Prostate gland (tissue), 2 donors: ENCODE measurements around the gene SEC24C. TPM values are rescaled to one million over a fixed set of nuclear protein-coding genes. Genes with fewer than 3 reads are reported as not detected.
"Not testable (repeated sequence)": the region's sequence is repeated elsewhere in the genome, so short reads cannot be mapped to it uniquely, and the experiment has no call there.

Source experiments
- DNase-seq: peaks from one replicate; pipeline ENCODE4 v3.0.0-alpha.2; 2019; ENCODE audit warnings: low spot score
- H3K27ac ChIP-seq, 2 donors: fragments of 200-600 bp; sonication (generic); 2 replicates each; pipeline ENCODE4 v1.5.1; 2017 to 2019
- H3K27me3 ChIP-seq: fragments of 200-600 bp; sonication (generic); replicated peaks from 2 replicates; pipeline ENCODE4 v1.5.1; 2019; ENCODE audit not compliant: insufficient read depth
- H3K36me3 ChIP-seq, 2 donors: fragments of 200-600 bp; sonication (generic); 1 replicate in 1 of 2; 2 replicates in 1 of 2; pipeline versions ENCODE4 v1.5.1 to v1.8.1; 2017 to 2019
- H3K4me1 ChIP-seq: fragments of 200-600 bp; sonication (generic); replicated peaks from 2 replicates; pipeline ENCODE4 v1.5.1; 2019
- H3K4me3 ChIP-seq, 2 donors: fragments of 200-600 bp; sonication (generic); 2 replicates each; pipeline ENCODE4 v1.5.1; 2017 to 2019
- H3K9me3 ChIP-seq: fragments of 200-600 bp; sonication (generic); 2 replicates; pipeline ENCODE4 v1.5.1; 2017
- CTCF ChIP-seq, 4 experiments: fragments of 200-600 bp in 2 of 4; fragments of 450-650 bp in 2 of 4; sonication (generic) in 2 of 4; IDR thresholded peaks; 1 replicate in 3 of 4; 2 replicates in 1 of 4; pipeline ENCODE4 v1.5.1; 2016 to 2019; ENCODE audit warnings: antibody characterized with exemption in 4 of 4, mild to moderate bottlenecking in 2 of 4, moderate library complexity in 2 of 4
- POLR2A ChIP-seq: fragments of 450-650 bp; IDR thresholded peaks from one replicate; pipeline ENCODE4 v1.6.1; 2016; ENCODE audit warnings: antibody characterized with exemption, mild to moderate bottlenecking
- POLR2AphosphoS5 ChIP-seq: sonication (generic); formaldehyde crosslinking; IDR thresholded peaks from one replicate; pipeline ENCODE4 v1.6.1; 2017; ENCODE audit warnings: antibody characterized with exemption
- WGBS: methylation state at CpG from one replicate; pipeline ENCODE4 v1.1.5; 2018; 5-methylcytosine and 5-hydroxymethylcytosine counted together
- intact Hi-C: fragments of 100-400 bp; cut with DNase I; formaldehyde crosslinking; loops from one replicate; pipeline ENCODE4 v1.14.2; 2022
- total RNA-seq, 2 donors: library from RNA; depleted of rRNA; stranded (reverse); fragments of >200 nt; gene quantifications; one replicate each; pipeline ENCODE4 v1.1.0, GENCODE V29; 2016

The SEC24C gene
- total RNA-seq, 2 donors from 2014 or later = 80.7 to 87.6 TPM

GRCh38 chr10:73713912-73714311 lies 30.3 kb upstream of the SEC24C start:
- intact Hi-C loops, H3K9me3 ChIP-seq, H3K4me1 ChIP-seq, H3K27me3 ChIP-seq, H3K36me3 ChIP-seq, H3K4me3 ChIP-seq, DNase-seq: not testable (repeated sequence)
- 78% methylated on average over 3 of the region's 3 CpGs for WGBS
- H3K27ac ChIP-seq = peak overlapping the region in 1 of 2 donors; percentile 17

- WGBS = 35% methylated on average over 3 of the region's 3 CpGs
- H3K27me3 ChIP-seq, H3K27ac ChIP-seq, H3K4me1 ChIP-seq, DNase-seq, intact Hi-C loops, H3K36me3 ChIP-seq, H3K9me3 ChIP-seq, H3K4me3 ChIP-seq: not testable (repeated sequence)
Measured at GRCh38 chr10:73714483-73714882, 29.7 kb upstream of the SEC24C start.

GRCh38 chr10:73715179-73716156 lies 28.7 kb upstream of the SEC24C start:
- intact Hi-C loops, H3K4me3 ChIP-seq, H3K36me3 ChIP-seq, H3K27me3 ChIP-seq, H3K4me1 ChIP-seq, DNase-seq, H3K9me3 ChIP-seq: not testable (repeated sequence)
- 76% methylated on average over 17 of the region's 17 CpGs for WGBS
- H3K27ac ChIP-seq = peak overlapping the region; percentile 56 to 78
- peak; percentile 27 for TF ChIP-seq POLR2AphosphoS5

- H3K9me3 ChIP-seq = no peaks in the 10 kb centered on the region
- intact Hi-C loops = no loop called here
- H3K36me3 ChIP-seq = no peaks in the 10 kb centered on the region
- TF ChIP-seq POLR2AphosphoS5 (no peak), CTCF (IDR thresholded peaks at IDR 0.05) (no peak), POLR2A (no peak)
- WGBS = 52% methylated on average over 1 of the region's 1 CpG
- H3K4me3 ChIP-seq = no peak overlapping the region
- DNase-seq = no peak
- H3K4me1 ChIP-seq = no peaks in the 10 kb centered on the region
- H3K27ac ChIP-seq = peak overlapping the region in 1 of 2 donors; percentile 78
- H3K27me3 ChIP-seq = no peaks in the 10 kb centered on the region
Measured at GRCh38 chr10:73716251-73716650, 27.9 kb upstream of the SEC24C start.

- intact Hi-C loops = no loop called here
- DNase-seq = no peak
- Histone ChIP-seq H3K4me1 (no peaks in the 10 kb centered on the region), H3K27ac (no peak overlapping the region), H3K36me3 (no peaks in the 10 kb centered on the region), H3K27me3 (no peaks in the 10 kb centered on the region), H3K4me3 (no peak overlapping the region), H3K9me3 (no peaks in the 10 kb centered on the region)
- no peak for TF ChIP-seq CTCF (IDR thresholded peaks at IDR 0.05)
- no peak for TF ChIP-seq POLR2A
- no peak for TF ChIP-seq POLR2AphosphoS5
- WGBS = 70% methylated on average over 5 of the region's 5 CpGs
Measured at GRCh38 chr10:73717556-73717955, 26.6 kb upstream of the SEC24C start.

GRCh38 chr10:73720561-73720960 lies 23.6 kb upstream of the SEC24C start:
- intact Hi-C loops, H3K27ac ChIP-seq, H3K27me3 ChIP-seq, DNase-seq, H3K4me3 ChIP-seq, H3K36me3 ChIP-seq, H3K4me1 ChIP-seq, H3K9me3 ChIP-seq: not testable (repeated sequence)
- 83% methylated on average over 4 of the region's 4 CpGs for WGBS

- no peaks in the 10 kb centered on the region for H3K36me3 ChIP-seq
- no peak overlapping the region for H3K4me3 ChIP-seq
- no peaks in the 10 kb centered on the region for H3K4me1 ChIP-seq
- no peaks in the 10 kb centered on the region for H3K9me3 ChIP-seq
- no peak for DNase-seq
- H3K27me3 ChIP-seq = no peaks in the 10 kb centered on the region
- no peak overlapping the region for H3K27ac ChIP-seq
- intact Hi-C loops = no loop called here
- TF ChIP-seq POLR2A (no peak), POLR2AphosphoS5 (no peak), CTCF (IDR thresholded peaks at IDR 0.05) (no peak)
- WGBS = 90% methylated on average over 4 of the region's 4 CpGs
Measured at GRCh38 chr10:73723516-73723915, 20.7 kb upstream of the SEC24C start.

GRCh38 chr10:73729781-73730152 lies 14.4 kb upstream of the SEC24C start:
- H3K27me3 ChIP-seq, H3K36me3 ChIP-seq, H3K9me3 ChIP-seq, H3K4me1 ChIP-seq, intact Hi-C loops: not testable (repeated sequence)
- 0% methylated on average over 9 of the region's 9 CpGs for WGBS
- Histone ChIP-seq H3K4me3 (peak overlapping the region; percentile 59 to 69), H3K27ac (peak overlapping the region; percentile 84 to 87)
- peak; percentile 21 for DNase-seq
